Glutamatergic neuron (in vitro differentiated cells): Measurements from ENCODE around the gene TBC1D14. TPM values are rescaled to one million over a fixed set of nuclear protein-coding genes. Genes with fewer than 3 reads are reported as not detected.

Experiments used
- DNase-seq: peaks from one replicate; pipeline ENCODE4 v3.0.0; 2022
- H3K27ac Mint-ChIP-seq: one replicate; pipeline ENCODE4 v1.8.0; 2020; ENCODE audit warnings: mild to moderate bottlenecking, mixed read lengths, inconsistent platforms; ENCODE audit not compliant: unreplicated experiment
- H3K27me3 Mint-ChIP-seq: one replicate; pipeline ENCODE4 v1.8.0; 2020; ENCODE audit warnings: mild to moderate bottlenecking, moderate library complexity, mixed read lengths, inconsistent platforms; ENCODE audit not compliant: unreplicated experiment
- H3K36me3 Mint-ChIP-seq: one replicate; pipeline ENCODE4 v1.8.0; 2020; ENCODE audit warnings: mild to moderate bottlenecking, mixed read lengths, inconsistent platforms; ENCODE audit not compliant: unreplicated experiment
- H3K4me1 Mint-ChIP-seq: one replicate; pipeline ENCODE4 v1.8.0; 2020; ENCODE audit warnings: mild to moderate bottlenecking, low read depth, mixed read lengths, inconsistent platforms; ENCODE audit not compliant: unreplicated experiment
- H3K4me3 Mint-ChIP-seq: one replicate; pipeline ENCODE4 v1.8.0; 2020; ENCODE audit warnings: mild to moderate bottlenecking, mixed read lengths, inconsistent platforms; ENCODE audit not compliant: unreplicated experiment
- H3K9me3 Mint-ChIP-seq: one replicate; pipeline ENCODE4 v1.8.0; 2020; ENCODE audit warnings: mild to moderate bottlenecking, moderate library complexity, mixed read lengths, inconsistent platforms; ENCODE audit not compliant: unreplicated experiment
- total RNA-seq: library from RNA; stranded (reverse); fragmentation: NEBNext Ultra II Directional; extraction: Animal tissue kit (Norgen Biotek cat#: 25700); gene quantifications from one replicate; pipeline ENCODE4 v1.2.1, GENCODE V29; 2021; ENCODE audit not compliant: unreplicated experiment
- TF ChIP-seq, protein P1 (sequence below): fragments of 200-600 bp; sonication (generic); IDR thresholded peaks from one replicate; pipeline ENCODE4 v1.5.0; 2021; ENCODE audit not compliant: partially characterized antibody, unreplicated experiment

The TBC1D14 gene
- total RNA-seq, 1 donor from 2014 or later = 82.2 TPM

DNA sequence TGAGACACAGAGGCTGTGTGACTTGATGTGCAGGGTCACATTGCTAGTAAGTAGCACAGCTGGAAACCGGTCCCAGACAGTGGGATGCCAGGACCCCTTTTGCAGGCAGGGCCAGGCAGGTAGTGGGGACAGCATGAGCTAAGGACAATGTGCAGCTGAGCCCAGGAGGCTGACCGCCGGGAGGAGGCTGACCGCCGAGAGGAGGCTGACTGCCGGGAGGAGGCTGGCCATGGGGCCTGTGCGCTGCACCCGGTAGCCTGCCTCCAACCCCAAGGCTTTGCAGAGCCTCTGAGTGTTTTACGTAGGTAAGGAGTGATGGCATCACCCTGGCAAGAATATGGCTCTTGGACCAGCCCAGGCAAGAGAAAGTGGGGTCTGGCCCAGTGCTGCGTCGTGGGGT, 58.9 kb downstream of the TBC1D14 start:
- H3K4me3 Mint-ChIP-seq = no peak overlapping the region
- DNase-seq = no peak
- H3K9me3 Mint-ChIP-seq = no peaks in the 10 kb centered on the region
- H3K36me3 Mint-ChIP-seq = no peaks in the 10 kb centered on the region
- H3K27me3 Mint-ChIP-seq = peaks cover 2% of the 10 kb centered on the region
- no peak overlapping the region for H3K27ac Mint-ChIP-seq
- TF ChIP-seq, protein P1, sequence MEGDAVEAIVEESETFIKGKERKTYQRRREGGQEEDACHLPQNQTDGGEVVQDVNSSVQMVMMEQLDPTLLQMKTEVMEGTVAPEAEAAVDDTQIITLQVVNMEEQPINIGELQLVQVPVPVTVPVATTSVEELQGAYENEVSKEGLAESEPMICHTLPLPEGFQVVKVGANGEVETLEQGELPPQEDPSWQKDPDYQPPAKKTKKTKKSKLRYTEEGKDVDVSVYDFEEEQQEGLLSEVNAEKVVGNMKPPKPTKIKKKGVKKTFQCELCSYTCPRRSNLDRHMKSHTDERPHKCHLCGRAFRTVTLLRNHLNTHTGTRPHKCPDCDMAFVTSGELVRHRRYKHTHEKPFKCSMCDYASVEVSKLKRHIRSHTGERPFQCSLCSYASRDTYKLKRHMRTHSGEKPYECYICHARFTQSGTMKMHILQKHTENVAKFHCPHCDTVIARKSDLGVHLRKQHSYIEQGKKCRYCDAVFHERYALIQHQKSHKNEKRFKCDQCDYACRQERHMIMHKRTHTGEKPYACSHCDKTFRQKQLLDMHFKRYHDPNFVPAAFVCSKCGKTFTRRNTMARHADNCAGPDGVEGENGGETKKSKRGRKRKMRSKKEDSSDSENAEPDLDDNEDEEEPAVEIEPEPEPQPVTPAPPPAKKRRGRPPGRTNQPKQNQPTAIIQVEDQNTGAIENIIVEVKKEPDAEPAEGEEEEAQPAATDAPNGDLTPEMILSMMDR = no peak
- peaks cover 33% of the 10 kb centered on the region for H3K4me1 Mint-ChIP-seq

DNA sequence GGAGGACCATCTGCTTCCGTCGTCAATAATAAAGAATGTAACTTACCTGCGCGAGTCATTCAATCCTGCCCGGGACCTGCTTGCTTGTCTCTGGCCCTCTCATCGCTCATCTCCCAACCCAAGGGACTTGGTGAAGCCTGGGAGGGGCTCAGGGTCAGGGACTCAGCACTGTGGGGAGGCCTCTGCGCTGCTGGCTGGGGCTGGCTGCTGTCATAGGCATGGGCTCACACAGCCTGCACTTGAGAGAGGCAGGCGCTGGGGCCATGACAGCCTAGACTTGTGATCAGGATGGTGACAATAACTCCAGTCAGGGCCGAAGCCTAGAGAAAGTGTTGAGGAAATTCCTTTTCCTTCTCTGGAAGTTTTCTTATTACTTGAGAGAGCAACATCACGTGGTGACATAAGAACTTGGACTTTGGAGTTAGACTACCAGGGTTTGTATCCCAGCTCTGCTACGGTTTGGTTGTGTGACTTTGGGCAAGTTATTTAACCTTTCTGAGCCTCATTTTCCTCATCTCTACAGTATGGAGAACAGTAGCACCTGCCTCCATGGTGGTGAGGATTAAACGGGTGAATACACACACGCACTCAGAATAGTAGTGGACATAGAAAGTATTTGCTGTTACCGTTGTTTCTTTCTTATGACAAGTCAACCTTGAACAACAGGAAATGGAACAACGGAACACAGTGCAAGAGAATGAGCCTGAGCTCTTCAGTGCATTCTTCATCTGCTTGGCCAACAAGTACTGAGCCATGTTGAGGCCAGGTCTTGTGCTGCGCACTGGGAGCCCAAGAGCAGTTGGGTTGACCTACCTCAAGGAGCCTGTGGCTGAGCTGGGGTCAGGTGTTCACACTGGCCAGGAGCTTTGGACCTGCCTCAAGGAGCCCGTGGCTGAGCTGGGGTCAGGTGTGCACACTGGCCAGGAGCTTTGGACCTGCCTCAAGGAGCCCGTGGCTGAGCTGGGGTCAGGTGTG, 60.5 kb downstream of the TBC1D14 start:
- TF ChIP-seq, protein P1 = no peak
- Mint-ChIP-seq H3K4me3 (no peak overlapping the region), H3K36me3 (no peaks in the 10 kb centered on the region), H3K9me3 (peaks cover 2% of the 10 kb centered on the region), H3K4me1 (peaks cover 24% of the 10 kb centered on the region), H3K27ac (no peak overlapping the region), H3K27me3 (peaks cover 2% of the 10 kb centered on the region)
- DNase-seq = peak; percentile 47

DNA sequence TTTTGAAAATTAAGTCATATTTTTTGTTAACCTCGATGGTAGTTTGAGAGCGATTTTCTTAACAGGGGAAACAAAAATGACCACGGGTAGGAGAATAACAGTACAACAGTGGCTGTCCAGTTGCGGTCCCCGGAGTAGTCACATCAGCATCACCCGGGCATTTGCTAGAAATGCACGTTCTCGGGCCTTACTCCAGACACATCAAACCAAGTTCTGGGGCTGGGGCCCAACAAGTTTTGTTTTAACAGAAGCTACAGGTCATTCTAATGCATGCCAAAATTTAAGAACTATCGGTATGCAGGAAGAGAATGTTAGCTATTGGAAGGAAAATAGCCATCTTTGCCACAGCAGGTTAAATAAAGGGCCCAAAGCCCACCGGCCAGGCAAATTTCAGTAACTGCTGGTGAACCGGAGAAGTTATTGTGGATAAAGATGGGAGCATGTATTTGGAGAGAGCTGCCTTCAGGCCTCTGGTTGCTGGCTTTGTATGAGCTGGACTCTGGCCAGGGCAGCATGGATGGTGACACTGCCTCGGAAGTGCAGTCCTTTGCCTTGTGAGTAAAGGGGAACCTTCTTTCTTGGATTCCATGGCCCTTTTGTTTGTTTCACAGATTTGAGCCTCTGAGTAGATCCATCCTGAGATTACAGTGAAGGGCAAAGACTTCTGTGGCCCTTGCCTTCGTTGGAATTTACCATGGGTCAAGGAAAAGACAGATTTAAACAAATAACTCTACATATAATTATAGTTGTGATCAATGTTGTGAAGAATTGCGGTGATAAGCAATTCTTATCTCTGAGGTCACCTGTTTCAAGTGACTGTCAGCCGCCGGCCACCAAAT, 62.1 kb downstream of the TBC1D14 start:
- Mint-ChIP-seq H3K4me3 (no peak overlapping the region), H3K27ac (no peak overlapping the region), H3K4me1 (peaks cover 16% of the 10 kb centered on the region), H3K27me3 (peaks cover 2% of the 10 kb centered on the region), H3K9me3 (peaks cover 8% of the 10 kb centered on the region), H3K36me3 (peaks cover 8% of the 10 kb centered on the region)
- TF ChIP-seq, protein P1 = no peak
- no peak for DNase-seq

DNA sequence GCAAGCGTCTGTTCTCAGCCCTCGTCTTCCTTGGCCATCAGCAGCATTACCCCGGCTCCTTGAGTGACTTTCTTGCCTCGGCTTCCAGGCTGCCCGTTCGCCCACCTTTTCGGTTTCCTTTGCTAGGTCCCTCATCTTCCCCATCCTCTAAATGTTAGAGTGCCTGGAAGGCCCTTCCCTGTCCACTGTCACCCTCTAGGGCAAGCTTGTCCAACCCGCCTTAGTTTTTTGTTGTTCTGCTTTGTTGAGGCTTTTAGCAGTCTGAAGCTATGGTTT, 62.7 kb downstream of the TBC1D14 start:
- no peak overlapping the region for H3K4me3 Mint-ChIP-seq
- TF ChIP-seq, protein P1 = no peak
- H3K4me1 Mint-ChIP-seq = peaks cover 16% of the 10 kb centered on the region
- DNase-seq = no peak
- H3K9me3 Mint-ChIP-seq = peaks cover 8% of the 10 kb centered on the region
- peaks cover 2% of the 10 kb centered on the region for H3K27me3 Mint-ChIP-seq
- H3K36me3 Mint-ChIP-seq = peaks cover 9% of the 10 kb centered on the region
- no peak overlapping the region for H3K27ac Mint-ChIP-seq
